Fibroblast of lung (primary cell): ENCODE measurements around the gene REC114.

ENCODE experiments used
- EZH2 ChIP-seq: IDR thresholded peaks from 2 replicates; pipeline ENCODE4 v1.5.1; 2012; ENCODE audit warnings: low read length, control low read depth, mild to moderate bottlenecking; ENCODE audit errors: missing control alignments
- TF ChIP-seq, protein P1 (sequence below), 2 donors: IDR thresholded peaks in 1 of 2; conservative IDR thresholded peaks in 1 of 2; 1 replicate in 1 of 2; 2 replicates in 1 of 2; pipeline ENCODE4 v1.5.1; 2011 to 2012; ENCODE audit warnings: low read length in 2 of 2, control low read depth in 1 of 2, inconsistent platforms in 1 of 2, low read depth in 1 of 2, mild to moderate bottlenecking in 1 of 2

DNA sequence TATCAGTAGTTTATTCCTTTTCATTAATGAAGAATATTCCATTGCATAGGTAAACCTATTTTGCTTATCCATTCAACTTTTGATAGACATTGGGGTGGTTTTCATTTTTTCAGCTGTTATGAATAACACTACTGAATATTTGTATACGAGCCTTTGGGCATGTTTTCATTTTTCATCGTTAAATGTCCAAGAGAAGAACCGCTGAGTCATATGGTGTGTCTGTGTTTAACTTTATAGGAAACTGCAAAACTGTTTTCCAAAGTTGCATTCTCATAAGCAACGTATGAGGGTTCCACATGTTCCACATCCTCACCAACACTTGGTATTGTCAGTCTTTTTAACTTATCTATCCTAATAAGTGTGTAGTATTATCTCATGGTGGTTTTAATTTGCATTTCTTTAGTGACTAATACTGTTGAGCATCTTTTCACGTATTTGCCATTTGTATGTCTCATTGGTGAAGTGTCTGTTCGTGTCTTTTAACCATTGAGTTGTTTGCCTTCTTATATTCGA lies 33.8 kb downstream of the REC114 start:
- TF ChIP-seq, protein P1, sequence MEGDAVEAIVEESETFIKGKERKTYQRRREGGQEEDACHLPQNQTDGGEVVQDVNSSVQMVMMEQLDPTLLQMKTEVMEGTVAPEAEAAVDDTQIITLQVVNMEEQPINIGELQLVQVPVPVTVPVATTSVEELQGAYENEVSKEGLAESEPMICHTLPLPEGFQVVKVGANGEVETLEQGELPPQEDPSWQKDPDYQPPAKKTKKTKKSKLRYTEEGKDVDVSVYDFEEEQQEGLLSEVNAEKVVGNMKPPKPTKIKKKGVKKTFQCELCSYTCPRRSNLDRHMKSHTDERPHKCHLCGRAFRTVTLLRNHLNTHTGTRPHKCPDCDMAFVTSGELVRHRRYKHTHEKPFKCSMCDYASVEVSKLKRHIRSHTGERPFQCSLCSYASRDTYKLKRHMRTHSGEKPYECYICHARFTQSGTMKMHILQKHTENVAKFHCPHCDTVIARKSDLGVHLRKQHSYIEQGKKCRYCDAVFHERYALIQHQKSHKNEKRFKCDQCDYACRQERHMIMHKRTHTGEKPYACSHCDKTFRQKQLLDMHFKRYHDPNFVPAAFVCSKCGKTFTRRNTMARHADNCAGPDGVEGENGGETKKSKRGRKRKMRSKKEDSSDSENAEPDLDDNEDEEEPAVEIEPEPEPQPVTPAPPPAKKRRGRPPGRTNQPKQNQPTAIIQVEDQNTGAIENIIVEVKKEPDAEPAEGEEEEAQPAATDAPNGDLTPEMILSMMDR (conservative IDR thresholded peaks at IDR 0.05 in 1 of 2, IDR thresholded peaks at IDR 0.05 in 1 of 2; ENCODE audit: low read depth in 1 of 2, low read length in 2 of 2) = no peak
- no peak for TF ChIP-seq EZH2
